ENCODE results near the gene FRMD5. TPM values are rescaled to one million over a fixed set of nuclear protein-coding genes. Genes with fewer than 3 reads are reported as not detected.

FRMD5 gene
- total and polyA plus RNA-seq, 3 experiments from 2014 or later = 0.28 to 0.44 (median 0.37) TPM

Other genes with a start within 250 kb of the FRMD5 start
- gene GOLM2, start 93.4 kb upstream of the FRMD5 start, total RNA-seq = 10 to 100 TPM; 47.2 to 47.5 TPM
- gene GOLM2, start 93.4 kb upstream of the FRMD5 start, polyA plus RNA-seq = 53.3 TPM
- 10 to 100 TPM; 63.0 to 69.8 TPM for gene CTDSPL2, start 232.4 kb upstream of the FRMD5 start, total RNA-seq
- gene CTDSPL2, start 232.4 kb upstream of the FRMD5 start, polyA plus RNA-seq = 42.4 TPM